OCI-LY3 (cell line): ENCODE data around the gene STARD13.

ENCODE experiments used
- H2AFZ ChIP-seq: fragments of 200-600, 300-600 bp; shearing (Covaris generic); 2 replicates; pipeline ENCODE4 v1.6.0; 2014; ENCODE audit warnings: antibody characterized with exemption, low read depth, low read length
- H3K27ac ChIP-seq: fragments of 200-600, 300-600 bp; sonication (generic); 2 replicates; pipeline ENCODE4 v1.5.1; 2014; ENCODE audit warnings: mild to moderate bottlenecking, low read length, moderate library complexity, mixed read lengths
- H3K27me3 ChIP-seq: fragments of 200-600, 300-600 bp; sonication (generic); 2 replicates; pipeline ENCODE4 v1.6.1; 2014; ENCODE audit warnings: low read depth, low read length, mixed read lengths
- H3K36me3 ChIP-seq: fragments of 200-600, 300-600 bp; sonication (generic); replicated peaks from 2 replicates; pipeline ENCODE3; 2014; ENCODE audit warnings: low read depth, low read length, mixed read lengths
- H3K4me1 ChIP-seq: fragments of 300-600, 200-600 bp; sonication (generic); 2 replicates; pipeline ENCODE4 v1.6.1; 2014; ENCODE audit warnings: low read length, mixed read lengths
- H3K4me2 ChIP-seq: fragments of 200-600, 300-600 bp; sonication (generic); 2 replicates; pipeline ENCODE4 v1.6.1; 2014; ENCODE audit warnings: low read length, mixed read lengths
- H3K4me3 ChIP-seq: fragments of 300-600, 200-600 bp; sonication (generic); 2 replicates; pipeline ENCODE4 v1.5.1; 2014; ENCODE audit warnings: antibody characterized with exemption, mild to moderate bottlenecking, low read length, moderate library complexity
- H3K79me2 ChIP-seq: fragments of 300-600, 200-600 bp; shearing (Covaris generic); 2 replicates; pipeline ENCODE4 v1.6.1; 2014; ENCODE audit warnings: mild to moderate bottlenecking, low read length, mixed read lengths
- H3K9ac ChIP-seq: fragments of 300-600, 200-600 bp; shearing (Covaris generic); 2 replicates; pipeline ENCODE4 v1.6.0; 2014; ENCODE audit warnings: mild to moderate bottlenecking, low read length, moderate library complexity
- H3K9me3 ChIP-seq: fragments of 200-600, 300-600 bp; shearing (Covaris generic); 2 replicates; pipeline ENCODE4 v1.6.1; 2014; ENCODE audit warnings: low read length, mixed read lengths; ENCODE audit not compliant: insufficient read depth
- H4K20me1 ChIP-seq: fragments of 200-600, 300-600 bp; sonication (generic); 2 replicates; pipeline ENCODE4 v1.6.1; 2016; ENCODE audit warnings: low read length, mixed read lengths; ENCODE audit not compliant: insufficient read depth
- CTCF ChIP-seq: fragments of 200-600, 300-600 bp; sonication (generic); IDR thresholded peaks from 2 replicates; pipeline ENCODE4 v1.5.1; 2014; ENCODE audit warnings: antibody characterized with exemption, low read length, low read depth
- EZH2phosphoT487 ChIP-seq: fragments of 200-600 bp; shearing (Covaris generic); IDR thresholded peaks from 2 replicates; pipeline ENCODE4 v1.6.1; 2018; ENCODE audit warnings: antibody characterized with exemption, mixed run types, low read depth

The STARD13 gene

GRCh38 chr13:33264620-33264978, 21.0 kb downstream of the STARD13 start:
- H3K27me3 ChIP-seq, result no peaks in the 10 kb centered on the region
- no peaks in the 10 kb centered on the region for H3K79me2 ChIP-seq
- H3K36me3 ChIP-seq, result no peaks in the 10 kb centered on the region
- no peaks in the 10 kb centered on the region for H4K20me1 ChIP-seq
- H3K4me3 ChIP-seq, result no peak overlapping the region
- H2AFZ ChIP-seq, result no peak overlapping the region
- no peaks in the 10 kb centered on the region for H3K9me3 ChIP-seq
- H3K4me2 ChIP-seq, result no peak overlapping the region
- no peak for TF ChIP-seq EZH2phosphoT487
- no peak for TF ChIP-seq CTCF
- H3K9ac ChIP-seq, result no peak overlapping the region
- no peak overlapping the region for H3K27ac ChIP-seq
- no peaks in the 10 kb centered on the region for H3K4me1 ChIP-seq

- H3K4me3 ChIP-seq, result no peak overlapping the region
- no peak for TF ChIP-seq EZH2phosphoT487
- no peak for TF ChIP-seq CTCF
- no peaks in the 10 kb centered on the region for H3K27me3 ChIP-seq
- H3K4me1 ChIP-seq, result no peaks in the 10 kb centered on the region
- H3K4me2 ChIP-seq, result no peak overlapping the region
- H3K36me3 ChIP-seq, result no peaks in the 10 kb centered on the region
- no peak overlapping the region for H3K9ac ChIP-seq
- no peak overlapping the region for H2AFZ ChIP-seq
- H3K9me3 ChIP-seq, result no peaks in the 10 kb centered on the region
- no peaks in the 10 kb centered on the region for H4K20me1 ChIP-seq
- H3K79me2 ChIP-seq, result no peaks in the 10 kb centered on the region
- H3K27ac ChIP-seq, result no peak overlapping the region
These were observed 21.5 kb downstream of the STARD13 start for GRCh38 chr13:33263976-33264619.

- H3K79me2 ChIP-seq, result no peaks in the 10 kb centered on the region
- H3K4me3 ChIP-seq, result no peak overlapping the region
- H2AFZ ChIP-seq, result no peak overlapping the region
- no peak overlapping the region for H3K4me2 ChIP-seq
- no peaks in the 10 kb centered on the region for H4K20me1 ChIP-seq
- no peak overlapping the region for H3K9ac ChIP-seq
- no peaks in the 10 kb centered on the region for H3K27me3 ChIP-seq
- H3K36me3 ChIP-seq, result no peaks in the 10 kb centered on the region
- H3K27ac ChIP-seq, result no peak overlapping the region
- H3K4me1 ChIP-seq, result no peaks in the 10 kb centered on the region
- H3K9me3 ChIP-seq, result no peaks in the 10 kb centered on the region
- no peak for TF ChIP-seq CTCF
These were observed 22.1 kb downstream of the STARD13 start for GRCh38 chr13:33263484-33263883.

- H3K4me2 ChIP-seq, result no peak overlapping the region
- no peaks in the 10 kb centered on the region for H3K4me1 ChIP-seq
- H3K9ac ChIP-seq, result no peak overlapping the region
- H3K36me3 ChIP-seq, result no peaks in the 10 kb centered on the region
- H3K27ac ChIP-seq, result no peak overlapping the region
- no peaks in the 10 kb centered on the region for H3K79me2 ChIP-seq
- H2AFZ ChIP-seq, result no peak overlapping the region
- H3K4me3 ChIP-seq, result no peak overlapping the region
- H3K9me3 ChIP-seq, result no peaks in the 10 kb centered on the region
- TF ChIP-seq EZH2phosphoT487 (no peak), CTCF (peak; percentile 31)
- no peaks in the 10 kb centered on the region for H3K27me3 ChIP-seq
- no peaks in the 10 kb centered on the region for H4K20me1 ChIP-seq
These were observed 22.6 kb downstream of the STARD13 start for GRCh38 chr13:33262997-33263396.
